H1 (cell line): ENCODE data around the gene DPM3. TPM values are rescaled to one million over a fixed set of nuclear protein-coding genes. Genes with fewer than 3 reads are reported as not detected.

Experiments used
- ASH2L ChIP-seq: fragments of 200-600, 300-600 bp; sonication (generic); IDR thresholded peaks from one replicate; pipeline ENCODE4 v1.7.1; 2017; ENCODE audit warnings: low read length
- BRCA1 ChIP-seq: IDR thresholded peaks from 2 replicates; pipeline ENCODE4 v1.6.1; 2012; ENCODE audit warnings: low read depth, low read length, improper control_type of control experiment
- CBX5 ChIP-seq: fragments of 300-800, 300-1000 bp; sonication (generic); IDR thresholded peaks from 2 replicates; pipeline ENCODE4 v1.7.1; 2016; ENCODE audit warnings: antibody characterized with exemption, low read length, low read depth
- CTCF ChIP-seq, 3 experiments: IDR thresholded peaks; 1 replicate in 2 of 3; 2 replicates in 1 of 3; pipeline versions ENCODE4 v1.5.1 to v1.6.1; 2011; ENCODE audit warnings: low read length in 3 of 3, mild to moderate bottlenecking in 3 of 3, inconsistent platforms in 2 of 3, low read depth in 1 of 3, moderate library complexity in 1 of 3; ENCODE audit not compliant: insufficient read depth in 1 of 3; ENCODE audit errors: control extremely low read depth in 1 of 3
- E2F6 ChIP-seq: IDR thresholded peaks from 2 replicates; pipeline ENCODE4 v1.6.1; 2012; ENCODE audit warnings: inconsistent platforms
- EP300 ChIP-seq, 2 experiments: IDR thresholded peaks; 1 replicate in 1 of 2; 2 replicates in 1 of 2; pipeline ENCODE4 v1.6.1; 2011 to 2012; ENCODE audit warnings: low read depth in 2 of 2, low read length in 2 of 2, mild to moderate bottlenecking in 2 of 2, borderline replicate concordance in 1 of 2, inconsistent platforms in 1 of 2, moderate library complexity in 1 of 2
- FOSL1 ChIP-seq: IDR thresholded peaks from 2 replicates; pipeline ENCODE4 v1.6.1; 2011; ENCODE audit warnings: mild to moderate bottlenecking, low read depth, low read length, moderate library complexity; ENCODE audit not compliant: insufficient read depth
- RFX5 ChIP-seq: IDR thresholded peaks from 2 replicates; pipeline ENCODE4 v1.6.1; 2011; ENCODE audit warnings: low read depth, low read length, improper control_type of control experiment, borderline replicate concordance
- SAP30 ChIP-seq: fragments of 300-600 bp; sonication (generic); IDR thresholded peaks from 2 replicates; pipeline ENCODE4 v1.7.1; 2012; ENCODE audit warnings: low read length, moderate library complexity, mild to moderate bottlenecking, inconsistent platforms; ENCODE audit not compliant: insufficient read depth, insufficient replicate concordance
- polyA plus RNA-seq, 7 experiments: library from polyadenylated mRNA; depleted of rRNA in 3 of 7; stranded (reverse) in 5 of 7; unstranded in 2 of 7; fragments of >200 nt in 5 of 7; fragments of 200-250 nt in 2 of 7; gene quantifications; 1 replicate in 5 of 7; 2 replicates in 1 of 7; 4 replicates in 1 of 7; pipeline versions ENCODE4 v1.2.1 to v1.2.3, GENCODE V29; 2011 to 2013; ENCODE audit warnings: missing spikeins in 2 of 7, mixed read lengths in 2 of 7
- total RNA-seq: library from RNA; stranded (reverse); fragmentation: NEBNext Ultra II Directional; extraction: Animal tissue kit (Norgen Biotek cat#: 25700); gene quantifications from 2 replicates; pipeline ENCODE4 v1.2.1, GENCODE V29; 2021

DPM3 gene
- total and polyA plus RNA-seq, 2 of the 8 experiments (the other 6 are each of a cell fraction or from before 2014, with no cell fraction given), result 44.8 to 227 TPM

GRCh38 chr1:155117610-155118009 is 22.7 kb downstream of the DPM3 start (continued):
- TF ChIP-seq CTCF (IDR thresholded peaks at IDR 0.05; ENCODE audit: control extremely low read depth in 1 of 3, insufficient read depth in 1 of 3, low read depth in 1 of 3, low read length in 3 of 3), result no peak
- TF ChIP-seq SAP30, result no peak
- no peak for TF ChIP-seq RFX5
- TF ChIP-seq E2F6, result no peak
- TF ChIP-seq FOSL1, result no peak
- TF ChIP-seq ASH2L, result no peak
- no peak for TF ChIP-seq EP300 (IDR thresholded peaks at IDR 0.05; ENCODE audit: borderline replicate concordance in 1 of 2, low read depth in 2 of 2, low read length in 2 of 2)
- TF ChIP-seq BRCA1, result no peak
- TF ChIP-seq CBX5, result no peak
